ENCODE measurements around the gene RAD51AP2.

DNA sequence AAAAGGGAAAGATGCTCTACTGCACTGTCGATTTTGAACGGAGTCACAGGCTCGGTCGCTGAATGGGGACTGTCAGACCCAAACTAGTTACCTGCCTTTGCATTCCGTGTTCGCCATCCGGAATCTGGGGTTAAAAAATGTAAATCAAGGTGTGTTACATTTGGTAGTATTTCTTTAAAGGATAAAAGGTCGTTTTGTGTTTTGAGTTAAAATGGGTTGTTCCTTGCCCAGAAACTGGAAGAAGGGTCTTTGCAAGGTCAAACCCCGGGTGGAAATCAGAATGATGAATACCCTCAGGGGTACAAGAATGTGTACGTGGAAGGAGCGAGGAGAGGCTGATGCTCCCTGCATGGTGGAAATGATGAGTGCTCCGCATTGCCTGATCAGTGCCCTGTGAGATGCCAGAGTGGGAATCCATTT lies 23.3 kb upstream of the RAD51AP2 start:
- TF ChIP-seq, protein P1, sequence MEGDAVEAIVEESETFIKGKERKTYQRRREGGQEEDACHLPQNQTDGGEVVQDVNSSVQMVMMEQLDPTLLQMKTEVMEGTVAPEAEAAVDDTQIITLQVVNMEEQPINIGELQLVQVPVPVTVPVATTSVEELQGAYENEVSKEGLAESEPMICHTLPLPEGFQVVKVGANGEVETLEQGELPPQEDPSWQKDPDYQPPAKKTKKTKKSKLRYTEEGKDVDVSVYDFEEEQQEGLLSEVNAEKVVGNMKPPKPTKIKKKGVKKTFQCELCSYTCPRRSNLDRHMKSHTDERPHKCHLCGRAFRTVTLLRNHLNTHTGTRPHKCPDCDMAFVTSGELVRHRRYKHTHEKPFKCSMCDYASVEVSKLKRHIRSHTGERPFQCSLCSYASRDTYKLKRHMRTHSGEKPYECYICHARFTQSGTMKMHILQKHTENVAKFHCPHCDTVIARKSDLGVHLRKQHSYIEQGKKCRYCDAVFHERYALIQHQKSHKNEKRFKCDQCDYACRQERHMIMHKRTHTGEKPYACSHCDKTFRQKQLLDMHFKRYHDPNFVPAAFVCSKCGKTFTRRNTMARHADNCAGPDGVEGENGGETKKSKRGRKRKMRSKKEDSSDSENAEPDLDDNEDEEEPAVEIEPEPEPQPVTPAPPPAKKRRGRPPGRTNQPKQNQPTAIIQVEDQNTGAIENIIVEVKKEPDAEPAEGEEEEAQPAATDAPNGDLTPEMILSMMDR (conservative IDR thresholded peaks at IDR 0.05; ENCODE audit: low read length), result no peak
- no peak for TF ChIP-seq EZH2phosphoT487 (IDR thresholded peaks at IDR 0.05; ENCODE audit: borderline replicate concordance)
